Stimulated activated CD8-positive, alpha-beta memory T cell treated with anti-CD3 and anti-CD28 coated beads, Interleukin-15, amount 100 ng/mL, for 4 hours (primary cell): Measurements from ENCODE around the gene BBIP1.
"Not testable (repeated sequence)": the region's sequence is repeated elsewhere in the genome, so short reads cannot be mapped to it uniquely, and the experiment has no call there.

Experiments
- DNase-seq, 2 donors: peaks; one replicate each; pipeline ENCODE4 v3.0.0-alpha.2; 2020; ENCODE audit warnings: low read depth in 2 of 2

The BBIP1 gene

DNA sequence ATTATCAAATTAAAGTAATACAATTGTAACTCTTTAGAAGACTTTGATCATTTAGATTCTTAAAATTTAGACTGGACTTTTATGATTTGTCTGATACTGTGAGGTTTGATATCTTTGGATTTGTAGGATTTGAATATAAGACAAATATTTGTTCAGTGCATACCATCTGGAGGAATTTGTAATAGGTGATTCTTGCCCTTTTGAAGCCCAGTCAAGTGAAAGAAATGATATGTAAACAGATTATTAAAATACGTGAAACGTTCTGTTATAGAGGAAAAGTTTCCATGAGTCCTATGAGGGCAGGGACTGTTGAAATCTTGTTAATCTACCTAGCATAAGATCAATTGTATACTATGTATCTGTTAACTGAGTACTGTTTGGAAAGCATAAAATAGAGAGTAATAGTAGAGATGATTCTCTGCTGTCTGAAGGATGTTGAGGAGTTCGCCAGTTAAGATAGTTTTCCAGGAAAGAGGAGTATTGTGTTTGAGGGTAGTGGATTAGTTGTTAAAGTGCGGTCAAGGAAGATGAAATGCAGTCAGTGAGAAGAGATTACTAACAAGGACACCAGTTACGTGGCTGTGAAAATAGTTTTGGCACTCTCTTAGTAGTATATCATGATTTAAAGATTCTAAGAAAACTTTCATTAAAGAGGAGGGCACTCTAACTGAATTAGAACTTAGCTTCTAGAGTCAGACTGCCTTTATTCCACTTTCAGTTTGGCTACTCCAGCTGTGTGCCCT lies 32.9 kb downstream of the BBIP1 start:
- DNase-seq = no peak

DNA sequence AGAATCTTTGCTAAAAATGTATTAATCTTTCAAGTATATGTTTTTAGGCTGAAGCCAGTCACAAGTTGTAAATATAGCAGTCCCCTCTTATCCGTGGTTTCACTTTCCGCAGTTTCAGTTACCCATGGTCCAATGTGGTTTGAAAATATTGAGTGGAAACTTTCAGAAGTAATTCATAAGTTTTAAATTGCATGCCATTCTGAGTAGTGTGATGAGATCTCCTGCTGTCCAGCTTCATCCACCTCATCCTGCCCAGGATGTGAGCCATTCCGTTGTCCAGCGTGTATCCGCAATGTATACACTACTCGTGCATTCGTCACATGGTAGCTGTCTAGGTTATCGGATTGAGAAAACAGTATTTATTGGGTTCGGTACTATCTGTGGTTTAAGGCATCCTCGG lies 35.1 kb downstream of the BBIP1 start:
- no peak for DNase-seq

DNA sequence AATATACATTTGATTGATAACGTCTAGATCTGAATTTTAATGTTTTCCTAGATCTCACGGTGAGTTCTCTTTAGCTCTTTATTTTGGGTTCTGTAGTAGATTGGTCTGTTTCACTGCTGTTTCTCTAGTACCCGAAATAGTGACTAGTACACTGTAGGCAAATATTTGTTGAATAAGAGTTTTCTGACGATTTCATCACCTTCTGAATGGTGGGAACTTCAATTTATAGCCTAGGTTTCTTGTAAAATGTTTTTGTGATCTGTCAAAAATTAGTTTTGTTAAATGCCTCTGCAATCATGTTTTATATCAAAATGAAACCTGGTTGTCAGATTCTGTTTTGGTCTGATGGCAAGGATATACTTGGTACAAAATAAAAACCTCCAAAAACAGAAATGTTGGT lies 37.1 kb downstream of the BBIP1 start:
- no peak for DNase-seq

DNA sequence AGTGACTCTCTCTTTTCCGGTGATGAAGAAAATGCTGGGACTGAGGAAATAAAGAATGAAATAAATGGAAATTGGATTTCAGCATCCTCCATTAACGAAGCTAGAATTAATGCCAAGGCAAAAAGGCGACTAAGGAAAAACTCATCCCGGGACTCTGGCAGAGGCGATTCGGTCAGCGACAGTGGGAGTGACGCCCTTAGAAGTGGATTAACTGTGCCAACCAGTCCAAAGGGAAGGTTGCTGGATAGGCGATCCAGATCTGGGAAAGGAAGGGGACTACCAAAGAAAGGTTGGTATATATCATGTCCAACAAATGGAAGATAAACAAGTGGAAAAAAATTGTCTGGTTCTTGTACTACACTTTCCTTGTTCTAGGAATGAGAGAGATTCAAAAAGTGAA lies 37.7 kb downstream of the BBIP1 start:
- no peak for DNase-seq

DNA sequence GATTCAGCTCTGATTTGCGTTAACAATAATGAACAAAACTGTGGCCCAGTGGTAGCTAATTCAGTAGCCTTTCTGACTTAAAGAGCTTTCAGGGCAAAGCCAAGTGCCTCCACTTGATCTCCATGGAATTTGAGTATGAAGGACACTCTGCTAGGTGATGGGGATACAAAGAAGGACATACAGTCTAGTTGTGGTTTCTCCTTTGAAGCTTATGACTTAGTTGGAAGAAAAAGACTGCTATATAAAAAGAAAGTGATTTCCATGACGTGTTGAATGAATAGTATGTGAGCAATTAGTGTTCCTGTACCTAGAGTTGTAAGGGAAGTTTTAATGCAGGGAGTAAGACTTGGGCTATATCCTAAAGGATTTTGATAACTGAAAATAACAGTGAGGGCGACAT lies 39.0 kb downstream of the BBIP1 start:
- no peak for DNase-seq

DNA sequence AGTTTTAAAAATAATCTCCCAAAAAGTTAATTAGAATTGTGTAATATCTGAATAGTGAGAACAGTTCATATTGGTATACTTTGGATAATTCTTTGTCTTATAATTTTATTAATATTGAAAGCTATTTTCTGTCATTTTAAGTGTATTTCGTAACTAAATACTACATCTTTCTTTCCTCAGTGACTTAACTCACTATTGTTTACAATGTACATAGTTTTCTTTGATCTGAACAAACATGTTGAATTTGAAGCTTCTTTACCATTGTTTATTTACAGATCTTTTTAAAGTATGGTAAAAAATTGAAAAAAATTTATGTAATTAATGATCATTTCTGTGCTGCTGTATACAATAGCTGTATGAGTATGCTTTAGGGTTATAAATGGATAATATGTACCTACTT lies 42.2 kb downstream of the BBIP1 start:
- no peak for DNase-seq

DNA sequence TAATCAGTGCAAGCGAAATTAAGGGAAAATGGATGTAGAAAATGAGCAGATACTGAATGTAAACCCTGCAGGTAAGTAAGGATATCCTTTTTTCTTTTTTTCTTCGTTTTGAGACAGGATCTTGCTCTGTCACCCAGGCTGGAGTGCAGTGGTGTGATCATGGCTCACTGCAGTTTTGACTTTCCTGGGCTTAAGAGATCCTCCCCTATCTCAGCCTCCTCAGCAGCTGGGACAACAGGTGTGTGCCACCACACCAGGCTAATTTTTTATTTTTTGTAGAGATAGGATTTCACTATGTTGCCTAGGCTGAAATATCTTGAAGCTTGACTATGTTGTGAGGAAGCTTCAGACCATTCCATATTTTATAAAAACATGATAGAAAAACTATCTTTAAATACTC lies 43.0 kb downstream of the BBIP1 start:
- DNase-seq = no peak

DNA sequence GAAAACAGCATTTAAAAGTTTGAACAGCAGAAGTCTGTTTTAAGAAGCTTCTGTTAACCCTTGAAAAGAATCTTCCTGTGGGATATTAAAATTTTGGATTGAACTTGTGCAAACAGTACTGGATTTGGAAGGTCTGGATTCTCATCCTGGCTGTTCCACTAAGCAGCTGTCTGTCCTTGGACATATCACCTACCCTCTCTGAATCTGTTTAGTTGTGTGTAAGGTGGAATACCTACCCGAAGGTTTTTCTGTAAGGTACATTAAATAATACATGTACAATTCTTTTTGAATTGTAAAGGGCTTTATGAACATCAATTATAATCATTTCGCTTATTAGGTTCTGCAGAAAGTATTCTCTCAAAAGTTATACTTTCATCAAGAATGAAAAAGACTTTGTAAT lies 45.0 kb downstream of the BBIP1 start:
- DNase-seq = no peak

DNA sequence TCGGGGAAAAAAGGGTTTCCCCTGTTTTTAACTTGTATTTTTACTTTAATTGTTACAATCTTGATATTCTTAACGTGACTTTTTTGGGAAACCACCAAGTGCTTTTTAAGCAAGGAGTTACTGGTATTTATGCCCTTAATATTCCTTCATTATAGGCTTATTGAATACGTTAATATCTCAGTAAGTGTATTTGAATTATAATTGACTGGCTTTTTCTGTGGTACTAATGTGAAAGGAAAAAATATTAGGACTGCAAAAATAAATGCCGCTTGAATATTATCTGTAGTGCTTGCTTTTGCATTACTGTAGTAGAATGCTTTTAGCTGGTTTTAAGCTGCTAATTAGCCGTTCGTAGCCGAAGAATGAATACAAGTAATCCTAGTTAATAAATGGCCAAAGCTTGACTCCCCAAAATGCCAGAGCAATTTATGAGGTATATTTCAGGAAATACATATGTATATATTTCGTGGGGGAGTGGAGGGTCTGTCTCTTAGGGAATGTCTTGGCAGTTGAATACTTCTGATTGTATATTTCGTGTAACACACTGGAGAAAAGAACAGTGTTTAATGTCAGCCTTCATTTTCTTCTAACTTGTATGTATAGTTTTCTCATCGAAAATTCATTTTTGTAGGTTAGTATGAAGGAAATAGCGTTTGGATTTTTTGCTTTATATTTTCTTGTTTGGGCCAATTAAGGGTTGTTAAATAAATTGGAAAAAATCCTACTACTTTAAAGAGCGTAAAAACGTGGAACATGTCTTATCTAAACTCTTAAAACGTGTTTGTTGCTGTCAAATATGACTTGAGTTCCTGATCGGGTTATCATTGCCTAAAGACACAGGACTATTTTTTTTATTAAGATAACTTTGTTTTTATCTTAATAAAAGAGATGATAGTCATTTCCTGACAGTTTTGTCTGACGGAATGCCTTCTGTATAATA lies 45.7 kb downstream of the BBIP1 start:
- DNase-seq = no peak

DNA sequence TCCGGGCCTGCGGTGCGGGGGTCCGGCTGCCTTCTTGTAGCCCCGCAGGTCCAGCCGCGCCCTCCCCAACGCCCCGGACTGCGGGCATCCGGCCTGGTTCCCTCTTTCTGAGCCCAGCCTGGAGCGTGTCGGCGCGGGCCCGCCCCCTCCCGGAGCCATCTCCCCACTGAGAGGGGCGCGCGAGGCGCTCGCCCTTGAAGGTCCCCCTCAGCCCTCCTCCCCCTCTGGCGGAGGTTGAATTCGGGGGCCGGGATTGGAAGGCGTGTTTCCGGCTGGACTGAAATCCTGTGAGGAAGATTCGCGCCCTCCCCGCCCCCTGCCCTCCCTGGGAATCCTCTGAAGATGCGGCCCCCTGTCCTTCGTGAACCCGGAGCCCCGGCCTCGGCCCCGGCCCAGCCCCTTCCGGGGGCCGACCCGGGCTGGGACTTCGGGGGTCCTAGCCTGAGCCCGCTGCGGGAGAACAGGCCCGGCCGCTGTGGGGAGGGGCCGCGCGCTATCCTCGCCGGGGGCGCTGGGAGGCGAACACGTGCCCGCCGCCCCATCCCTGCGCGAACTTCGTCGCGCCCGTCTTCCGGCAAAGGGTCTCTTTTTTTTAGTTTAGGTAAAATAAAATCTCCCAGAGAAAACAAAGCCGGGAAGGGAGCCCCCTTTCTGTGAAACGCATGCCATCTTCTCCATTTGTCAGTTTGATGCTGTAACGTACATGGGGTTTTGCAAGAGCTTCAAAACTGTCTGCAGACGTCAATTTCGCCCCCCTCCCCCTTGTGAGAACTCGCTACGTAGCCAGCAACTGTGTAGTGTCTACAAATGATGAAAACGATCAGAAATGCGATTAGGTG lies 46.6 kb downstream of the BBIP1 start:
- DNase-seq = peak; percentile 49 to 60

DNA sequence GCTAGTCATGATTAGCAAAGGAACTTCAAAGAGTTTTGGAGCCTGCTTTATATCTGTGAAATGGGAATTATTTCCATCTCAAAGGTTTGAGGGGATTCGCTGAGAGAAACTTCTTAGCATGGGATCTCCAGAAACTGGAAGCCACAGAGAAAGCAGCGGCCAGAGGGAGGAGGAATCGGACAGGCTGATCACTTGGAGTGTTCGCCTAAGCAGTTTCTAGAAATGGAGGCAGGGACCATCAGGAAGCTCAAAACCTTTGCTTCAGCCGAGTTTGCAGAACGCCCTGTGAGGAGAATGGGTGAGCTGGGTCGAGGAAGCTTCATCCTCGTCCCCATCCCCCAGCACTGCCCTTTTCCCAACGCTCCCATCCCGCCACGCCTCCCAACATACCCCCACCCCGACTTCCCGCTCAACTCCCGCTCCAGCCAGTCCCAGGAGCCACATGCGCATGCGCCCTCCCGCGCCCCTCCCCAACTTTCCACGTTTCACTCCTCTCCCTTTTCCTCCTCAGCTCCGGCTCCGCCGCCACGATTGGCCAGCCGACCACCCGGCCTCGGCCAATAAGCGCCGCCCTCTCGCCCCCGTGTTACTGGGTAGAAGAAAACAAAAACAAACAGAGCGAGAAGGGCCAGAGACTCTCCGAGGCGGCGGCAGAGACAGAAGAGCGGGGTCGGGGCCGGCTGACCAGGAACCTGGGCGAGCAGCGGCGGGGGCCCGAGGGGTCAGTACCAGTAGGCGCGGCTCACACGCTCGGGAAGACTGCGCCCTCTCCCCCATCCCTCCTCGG lies 47.5 kb downstream of the BBIP1 start, which contains the start of gene PDCD4:
PDCD4 (plus strand) TSS at position 631 of the 787 bp plus-strand sequence. CDS start 4,100 bp downstream, outside the sequence.
- peak; percentile 85 to 91 for DNase-seq

DNA sequence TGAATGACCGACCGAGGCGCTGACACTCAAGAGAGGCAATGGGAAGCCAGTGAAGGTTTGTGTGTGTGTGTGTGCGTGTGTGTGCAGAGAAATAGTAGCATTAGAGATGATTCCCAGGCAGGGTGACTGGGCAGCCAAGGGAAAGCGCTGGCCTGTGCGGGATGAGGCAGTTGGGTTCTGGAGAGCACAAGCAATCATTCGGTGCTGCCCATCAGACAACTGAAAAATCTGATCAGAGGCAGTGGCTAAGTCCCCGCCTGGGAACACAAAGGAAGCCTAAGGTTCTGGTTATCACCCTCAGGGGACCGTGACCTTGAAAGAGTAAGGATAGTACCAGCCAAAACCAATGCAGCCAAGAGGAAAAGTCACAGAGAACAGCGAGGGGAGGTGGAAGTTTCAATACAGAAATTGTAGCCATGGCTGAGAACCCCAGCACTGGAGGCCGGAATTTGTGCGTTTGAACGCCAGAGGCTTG lies 48.1 kb downstream of the BBIP1 start:
- DNase-seq = no peak

DNA sequence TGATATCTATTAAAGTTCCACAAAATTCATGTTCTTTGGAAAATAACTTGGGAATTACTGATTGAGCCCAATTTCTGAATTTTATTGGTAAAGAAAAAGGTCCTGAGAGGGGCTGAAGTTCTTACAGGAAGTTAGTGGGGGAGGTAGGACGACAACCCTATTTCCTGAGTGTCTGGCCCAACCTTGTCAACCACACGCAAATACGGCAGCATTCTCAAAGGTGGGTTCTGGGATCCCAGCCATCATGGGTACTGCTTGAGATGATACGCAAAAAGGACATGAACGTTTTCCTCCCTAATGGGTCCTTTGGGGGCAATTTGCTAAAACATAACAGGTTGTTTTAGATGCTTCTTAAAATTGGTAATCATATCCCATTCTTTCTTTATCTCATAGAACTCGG lies 50.0 kb downstream of the BBIP1 start:
- no peak for DNase-seq

DNA sequence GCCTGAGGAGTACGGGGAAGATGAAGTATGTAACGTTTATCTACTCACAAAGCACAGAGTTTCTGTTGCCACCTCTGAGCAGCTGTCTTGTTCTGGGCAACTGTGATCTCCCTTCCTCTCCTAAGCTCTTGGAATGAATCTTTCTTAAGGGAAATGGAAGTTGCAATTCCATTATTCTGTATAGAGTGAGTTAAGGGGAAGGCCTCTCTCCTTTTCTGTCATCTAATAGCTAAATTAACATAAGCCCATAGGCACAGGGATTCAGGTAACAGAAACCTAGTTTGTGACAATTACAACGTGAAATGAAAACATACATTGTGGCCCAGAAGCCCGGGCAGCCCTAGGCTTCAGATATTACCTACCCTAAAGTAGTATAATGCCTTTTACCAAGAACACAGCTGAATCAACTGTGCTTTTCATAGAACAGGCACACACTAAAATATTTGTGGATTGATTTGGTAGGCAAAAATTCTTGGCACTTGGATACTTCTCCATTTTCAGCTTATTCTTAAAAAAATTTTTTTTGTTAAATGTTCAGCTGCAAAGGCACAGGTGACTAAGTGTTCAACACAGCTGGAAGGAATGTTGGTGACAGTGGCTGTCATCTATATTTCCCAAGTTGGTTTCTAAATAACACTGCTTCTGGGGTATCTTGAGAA lies 51.0 kb downstream of the BBIP1 start:
- no peak for DNase-seq

DNA sequence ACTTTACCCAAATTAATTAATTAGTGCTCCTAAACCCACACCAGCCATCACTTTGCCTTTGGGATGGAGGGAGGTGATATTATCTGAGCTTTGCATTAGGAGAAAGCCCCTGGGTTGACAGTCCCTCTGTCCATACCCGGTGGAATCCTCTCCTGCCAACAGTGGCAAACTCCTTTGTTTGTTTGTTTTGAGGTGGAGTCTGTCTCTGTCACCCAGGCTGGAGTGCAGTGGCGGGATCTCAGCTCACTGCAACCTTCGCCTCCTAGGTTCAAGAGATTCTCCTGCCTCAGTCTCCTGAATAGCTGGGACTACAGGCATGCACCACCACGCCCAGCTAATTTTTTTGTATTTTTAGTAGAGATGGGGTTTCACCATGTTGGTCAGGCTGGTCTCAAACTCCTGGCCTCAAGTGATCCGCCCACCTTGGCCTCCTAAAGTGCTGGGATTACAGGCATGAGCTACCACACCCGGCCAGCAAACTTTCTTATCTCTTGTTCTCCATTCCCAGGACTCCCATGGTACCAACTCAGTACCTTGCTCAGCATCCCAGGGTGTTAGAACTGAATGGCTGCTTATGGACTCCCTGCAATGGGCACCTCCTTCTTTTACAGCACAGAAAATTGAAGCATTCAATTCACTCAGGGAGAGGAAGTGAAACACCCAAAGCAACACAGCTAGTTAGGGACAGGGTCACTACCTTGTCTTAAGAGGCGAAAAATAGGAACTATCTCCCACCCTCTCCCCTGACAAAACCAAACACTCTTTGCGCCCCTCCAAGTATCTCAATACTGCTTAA lies 51.8 kb downstream of the BBIP1 start:
- not testable (repeated sequence) for DNase-seq

DNA sequence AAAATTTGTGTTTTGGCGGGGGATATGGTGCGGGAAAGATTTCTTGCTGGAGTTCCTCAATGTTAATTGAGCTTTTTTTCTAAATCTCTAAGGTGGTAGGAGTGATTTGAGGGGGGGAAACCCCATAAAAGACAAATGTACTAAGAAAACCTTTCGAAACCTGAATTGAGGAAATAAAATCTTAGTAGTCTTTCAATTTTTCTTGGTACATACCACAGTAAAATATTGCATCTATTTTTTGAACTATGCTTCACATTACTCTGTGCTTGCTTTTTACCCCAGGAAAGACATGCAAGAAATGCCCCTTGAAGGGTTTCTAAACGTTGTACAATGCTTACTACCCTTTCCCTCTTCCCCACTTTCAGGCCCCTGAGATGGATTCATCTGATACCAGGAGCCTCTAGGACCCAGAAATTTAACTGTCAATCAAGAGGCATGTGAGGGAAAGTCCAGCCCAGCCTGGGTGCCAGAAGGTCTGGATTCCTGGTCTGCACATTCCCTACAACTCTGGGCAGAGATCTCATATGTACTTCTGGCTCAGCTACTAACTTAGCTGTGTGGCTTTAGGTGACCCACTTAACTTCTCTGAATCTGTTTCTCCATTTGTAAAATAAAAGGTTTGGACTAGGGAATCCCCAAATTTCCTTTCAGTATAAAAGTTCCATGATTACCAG lies 53.0 kb downstream of the BBIP1 start:
- DNase-seq = no peak

DNA sequence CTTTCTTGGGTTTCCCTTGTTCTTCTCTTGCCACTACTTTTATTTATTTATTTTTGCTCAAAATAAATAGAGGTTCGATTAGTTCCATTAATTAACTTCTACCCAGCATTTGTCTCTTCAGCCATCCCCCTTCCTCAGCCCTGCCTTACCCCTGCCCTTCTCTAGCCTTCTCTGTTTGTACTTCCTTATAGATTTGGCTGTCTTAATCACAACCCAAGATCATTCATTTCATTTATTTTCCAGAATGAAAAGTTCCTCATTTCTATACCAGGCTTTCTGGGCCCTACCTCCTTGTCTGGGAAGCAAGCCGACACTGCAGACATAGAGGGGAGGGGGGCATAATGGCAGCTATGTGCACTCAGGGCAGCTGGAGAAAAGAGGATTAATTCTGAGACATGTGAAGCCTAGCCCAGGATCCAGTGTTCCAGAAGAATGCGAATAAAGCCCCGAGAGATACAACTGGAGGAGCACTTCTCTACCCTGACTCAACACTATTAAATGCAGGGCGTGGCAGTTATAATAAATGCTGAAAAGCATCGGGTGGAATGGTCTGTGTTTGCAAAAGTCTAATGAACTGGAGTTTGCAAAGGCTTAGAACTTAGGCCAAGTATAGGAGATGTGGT lies 53.7 kb downstream of the BBIP1 start:
- no peak for DNase-seq

DNA sequence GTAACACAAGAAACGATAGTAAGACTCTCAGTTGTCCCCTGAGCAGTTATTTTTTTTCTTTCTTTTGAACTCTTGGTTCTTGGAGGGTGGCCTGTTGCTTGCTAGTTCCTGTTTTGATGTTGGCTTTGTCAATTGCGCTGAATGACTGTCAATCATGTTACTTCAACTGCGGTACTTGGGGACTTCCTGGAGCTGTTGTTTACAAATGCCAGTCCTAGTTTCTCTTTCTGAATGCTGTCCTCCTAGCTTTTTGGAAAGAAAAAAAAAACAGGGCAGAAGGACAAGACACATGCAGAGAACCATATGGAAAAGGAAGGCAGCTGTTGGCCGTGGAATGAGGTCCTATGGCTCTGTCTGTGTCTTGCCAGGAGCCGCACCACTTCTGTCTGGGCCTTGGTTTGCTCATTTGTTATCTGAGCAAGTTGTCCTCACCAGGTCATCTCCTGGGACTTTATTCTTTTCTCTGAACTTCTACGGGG lies 54.3 kb downstream of the BBIP1 start:
- no peak for DNase-seq
